Liver (tissue), 3 donors: Measurements from ENCODE around the gene ANKRD27.

Source experiments
- ATF3 ChIP-seq: IDR thresholded peaks from 2 replicates; pipeline ENCODE4 v1.6.1; 2016; ENCODE audit warnings: antibody characterized with exemption
- CTCF ChIP-seq: fragments of 150-350 bp; IDR thresholded peaks from 2 replicates; pipeline ENCODE4 v1.5.1; 2017; ENCODE audit warnings: improper control_type of control experiment, low read depth, low read length; ENCODE audit not compliant: missing input control
- GABPA ChIP-seq, 2 donors: IDR thresholded peaks in 1 of 2; conservative IDR thresholded peaks in 1 of 2; 2 replicates each; pipeline ENCODE4 v1.6.1; 2016; ENCODE audit warnings: antibody characterized with exemption in 2 of 2, mild to moderate bottlenecking in 1 of 2, moderate library complexity in 1 of 2
- JUND ChIP-seq, 2 donors: IDR thresholded peaks; 2 replicates each; pipeline ENCODE4 v1.6.1; 2016; ENCODE audit warnings: antibody characterized with exemption in 2 of 2
- MAX ChIP-seq: IDR thresholded peaks from 2 replicates; pipeline ENCODE4 v1.6.1; 2016; ENCODE audit warnings: antibody characterized with exemption
- RAD21 ChIP-seq, 2 donors: IDR thresholded peaks; 2 replicates each; pipeline ENCODE4 v1.6.1; 2016; ENCODE audit warnings: antibody characterized with exemption in 2 of 2, mild to moderate bottlenecking in 2 of 2
- YY1 ChIP-seq: IDR thresholded peaks from 2 replicates; pipeline ENCODE4 v1.6.1; 2016; ENCODE audit warnings: antibody characterized with exemption, mild to moderate bottlenecking
- ZBTB33 ChIP-seq: IDR thresholded peaks from 2 replicates; pipeline ENCODE4 v1.6.1; 2016; ENCODE audit warnings: antibody characterized with exemption
- donor health status: healthy.
- donor health status: healthy.

GRCh38 chr19:32702010-32702409 is 27.0 kb upstream of the ANKRD27 start:
- TF ChIP-seq RAD21 (IDR thresholded peaks at IDR 0.05) (no peak), GABPA (IDR thresholded peaks at IDR 0.05 in 1 of 2, conservative IDR thresholded peaks at IDR 0.05 in 1 of 2) (no peak), MAX (no peak), CTCF (no peak), ATF3 (no peak), JUND (IDR thresholded peaks at IDR 0.05) (peak in 1 of 2 donors; percentile 37), YY1 (peak; percentile 25), ZBTB33 (peak; percentile 43)
